Stimulated activated CD8-positive, alpha-beta memory T cell treated with anti-CD3 and anti-CD28 coated beads, Interleukin-4, amount 100 ng/mL, for 48 hours (primary cell): Measurements from ENCODE around the gene SPATA25.

Source experiments
- DNase-seq: peaks from one replicate; pipeline ENCODE4 v3.0.0-alpha.2; 2020

SPATA25 gene

GRCh38 chr20:45861221-45862075 is 26.0 kb downstream of the SPATA25 start:
- no peak for DNase-seq

GRCh38 chr20:45860560-45861220 is 26.7 kb downstream of the SPATA25 start:
- no peak for DNase-seq

GRCh38 chr20:45859916-45860315 is 27.5 kb downstream of the SPATA25 start:
- no peak for DNase-seq

- DNase-seq, result no peak
Observed at GRCh38 chr20:45857882-45858216, 29.6 kb downstream of the SPATA25 start.

- DNase-seq, result peak; percentile 91
Observed at GRCh38 chr20:45857114-45857881, 30.1 kb downstream of the SPATA25 start, which contains the start of the genes ACOT8 and ZSWIM3. Gene ACOT8 (minus strand): TSS chr20:45857392. CDS start chr20:45857315, 77 bp downstream. Gene ZSWIM3 (plus strand): TSS chr20:45857614. CDS start chr20:45857826, 212 bp downstream.

- no peak for DNase-seq
Observed at GRCh38 chr20:45853484-45853883, 33.9 kb downstream of the SPATA25 start.

GRCh38 chr20:45852326-45852725 is 35.1 kb downstream of the SPATA25 start:
- DNase-seq, result no peak

- DNase-seq, result no peak
Observed at GRCh38 chr20:45851501-45851900, 35.9 kb downstream of the SPATA25 start.

- DNase-seq, result no peak
Observed at GRCh38 chr20:45850926-45851325, 36.5 kb downstream of the SPATA25 start.

- no peak for DNase-seq
Observed at GRCh38 chr20:45850238-45850637, 37.2 kb downstream of the SPATA25 start.

- no peak for DNase-seq
Observed at GRCh38 chr20:45848969-45849582, 38.3 kb downstream of the SPATA25 start.

GRCh38 chr20:45848421-45848820 is 39.0 kb downstream of the SPATA25 start:
- DNase-seq, result no peak

GRCh38 chr20:45845452-45845851 is 42.0 kb downstream of the SPATA25 start:
- no peak for DNase-seq

GRCh38 chr20:45843506-45843905 is 43.9 kb downstream of the SPATA25 start:
- no peak for DNase-seq

GRCh38 chr20:45842169-45842812 is 45.1 kb downstream of the SPATA25 start:
- DNase-seq, result no peak

GRCh38 chr20:45841407-45842129 is 45.9 kb downstream of the SPATA25 start:
- no peak for DNase-seq

- no peak for DNase-seq
Observed at GRCh38 chr20:45840700-45841198, 46.7 kb downstream of the SPATA25 start.

- no peak for DNase-seq
Observed at GRCh38 chr20:45836841-45837240, 50.6 kb downstream of the SPATA25 start.
